Activated T-helper 2 cell treated with anti-CD3 and anti-CD28 coated beads, Interferon-gamma antibody, Interleukin-2, Interleukin-4, amounts not matched to agents 10 μg/mL and 5 μg/mL and 100 μg/mL, durations not matched to agents 14 hours and 24 hours and 36 hours (primary cell): ENCODE results near the gene CDKN2AIP. TPM values are rescaled to one million over a fixed set of nuclear protein-coding genes. Genes with fewer than 3 reads are reported as not detected.

Experiments used
- DNase-seq: peaks from one replicate; pipeline ENCODE4 v3.0.0; 2021; ENCODE audit warnings: low spot score
- H3K27ac Mint-ChIP-seq: one replicate; pipeline ENCODE4 v1.8.0; 2021; ENCODE audit warnings: mixed read lengths
- H3K27me3 Mint-ChIP-seq: one replicate; pipeline ENCODE4 v1.8.0; 2021; ENCODE audit warnings: low read depth, mixed read lengths
- H3K36me3 Mint-ChIP-seq: one replicate; pipeline ENCODE4 v1.8.0; 2021; ENCODE audit warnings: low read depth, mixed read lengths
- H3K4me1 Mint-ChIP-seq: one replicate; pipeline ENCODE4 v1.8.0; 2021; ENCODE audit warnings: low read depth, mixed read lengths
- H3K4me3 Mint-ChIP-seq: one replicate; pipeline ENCODE4 v1.8.0; 2021; ENCODE audit warnings: low read depth, mild to moderate bottlenecking, moderate library complexity, mixed read lengths
- H3K9me3 Mint-ChIP-seq: one replicate; pipeline ENCODE4 v1.8.0; 2021; ENCODE audit warnings: mixed read lengths
- intact Hi-C: fragments of 100-400 bp; cut with micrococcal nuclease; formaldehyde crosslinking; loops from one replicate; pipeline ENCODE4 v1.15.1; 2023
- total RNA-seq: library from RNA; stranded (reverse); gene quantifications from 2 replicates; pipeline ENCODE4 v1.2.3, GENCODE V29; 2022

Gene CDKN2AIP
- total RNA-seq, 1 donor from 2014 or later, result 23.3 TPM

DNA sequence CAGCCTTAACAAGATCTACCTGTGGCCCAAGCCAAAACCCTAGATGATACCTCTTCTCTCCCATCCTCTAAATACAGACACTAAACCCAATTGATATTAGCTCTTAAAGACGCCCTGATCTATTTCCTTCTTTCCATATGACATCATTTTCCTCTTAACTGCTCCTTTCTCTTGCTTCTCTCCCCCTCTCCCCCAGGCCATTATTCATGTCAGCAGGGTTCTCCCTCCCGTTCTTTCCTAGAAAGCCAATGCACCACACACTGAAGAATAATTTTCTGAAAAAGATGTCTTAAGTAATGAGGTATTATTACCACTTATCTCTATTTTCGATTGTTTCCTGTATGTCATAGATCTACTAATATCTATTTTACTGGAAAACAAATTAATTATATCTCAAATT, 50.7 kb downstream of the CDKN2AIP start:
- Mint-ChIP-seq H3K4me3 (no peak overlapping the region), H3K9me3 (no peaks in the 10 kb centered on the region), H3K36me3 (peaks cover 25% of the 10 kb centered on the region), H3K27me3 (no peaks in the 10 kb centered on the region), H3K4me1 (peaks cover 8% of the 10 kb centered on the region), H3K27ac (no peak overlapping the region)
- intact Hi-C loops, result no loop called here
- DNase-seq, result no peak

Other genes with a start within 250 kb of the CDKN2AIP start
- gene CLDN22, start 124.4 kb upstream of the CDKN2AIP start, total RNA-seq, result not detected in 2 replicates
- not detected in 2 replicates for gene CLDN24, start 122.2 kb upstream of the CDKN2AIP start, total RNA-seq
- gene ING2, start 60.4 kb downstream of the CDKN2AIP start, total RNA-seq, result 14.6 and 15.3 TPM in 2 replicates
- gene RWDD4, start 214.5 kb downstream of the CDKN2AIP start, total RNA-seq, result 26.3 and 27.6 TPM in 2 replicates
- 28.1 and 32.0 TPM in 2 replicates for gene TRAPPC11, start 214.7 kb downstream of the CDKN2AIP start, total RNA-seq